ENCODE measurements around the gene RPS27L.

- TF ChIP-seq, protein P1, sequence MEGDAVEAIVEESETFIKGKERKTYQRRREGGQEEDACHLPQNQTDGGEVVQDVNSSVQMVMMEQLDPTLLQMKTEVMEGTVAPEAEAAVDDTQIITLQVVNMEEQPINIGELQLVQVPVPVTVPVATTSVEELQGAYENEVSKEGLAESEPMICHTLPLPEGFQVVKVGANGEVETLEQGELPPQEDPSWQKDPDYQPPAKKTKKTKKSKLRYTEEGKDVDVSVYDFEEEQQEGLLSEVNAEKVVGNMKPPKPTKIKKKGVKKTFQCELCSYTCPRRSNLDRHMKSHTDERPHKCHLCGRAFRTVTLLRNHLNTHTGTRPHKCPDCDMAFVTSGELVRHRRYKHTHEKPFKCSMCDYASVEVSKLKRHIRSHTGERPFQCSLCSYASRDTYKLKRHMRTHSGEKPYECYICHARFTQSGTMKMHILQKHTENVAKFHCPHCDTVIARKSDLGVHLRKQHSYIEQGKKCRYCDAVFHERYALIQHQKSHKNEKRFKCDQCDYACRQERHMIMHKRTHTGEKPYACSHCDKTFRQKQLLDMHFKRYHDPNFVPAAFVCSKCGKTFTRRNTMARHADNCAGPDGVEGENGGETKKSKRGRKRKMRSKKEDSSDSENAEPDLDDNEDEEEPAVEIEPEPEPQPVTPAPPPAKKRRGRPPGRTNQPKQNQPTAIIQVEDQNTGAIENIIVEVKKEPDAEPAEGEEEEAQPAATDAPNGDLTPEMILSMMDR (IDR thresholded peaks at IDR 0.05): no peak
- TF ChIP-seq POLR2A (IDR thresholded peaks at IDR 0.05) (no peak), POLR2AphosphoS5 (IDR thresholded peaks at IDR 0.05) (no peak)
Observed at GRCh38 chr15:63134245-63134985, 22.9 kb downstream of the RPS27L start.
